ENCODE measurements around the gene SPHK2.

DNA sequence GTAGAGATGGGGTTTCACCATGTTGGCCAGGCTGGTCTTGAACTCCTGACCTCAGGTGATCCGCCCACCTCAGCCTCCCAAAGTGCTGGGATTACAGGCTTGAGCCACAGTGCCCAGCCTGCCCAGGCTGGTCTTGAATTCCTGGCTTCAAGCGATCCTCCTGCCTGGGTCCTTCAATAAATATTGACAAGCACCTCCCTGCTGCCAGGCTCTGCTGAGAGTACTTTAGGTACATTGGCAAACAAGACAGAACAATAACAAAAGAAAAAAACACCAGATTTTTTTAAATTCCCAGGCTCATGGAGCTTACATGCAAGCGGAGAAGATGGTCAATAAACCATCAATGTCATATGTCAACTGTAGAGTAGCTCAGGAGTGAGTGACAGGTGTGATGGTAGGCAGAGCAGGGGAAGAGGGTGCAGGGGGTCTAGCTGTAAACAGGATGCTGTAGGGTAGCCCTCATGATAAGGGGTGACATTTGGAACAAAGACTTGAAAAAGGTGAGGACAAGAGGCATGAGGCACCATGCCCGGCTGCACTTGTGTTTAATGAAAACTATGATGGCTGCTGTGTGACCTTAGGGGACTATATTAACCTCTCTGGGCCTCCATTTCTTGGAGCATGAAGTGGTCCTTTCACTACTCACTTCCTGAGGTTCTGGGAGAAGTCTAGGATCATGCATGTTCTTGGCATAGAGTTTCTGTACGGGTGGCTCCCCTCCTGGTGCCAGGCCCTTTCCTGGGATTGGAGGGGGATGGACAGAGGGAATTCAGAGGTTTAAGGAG is 47.7 kb upstream of the SPHK2 start:
- TF ChIP-seq, protein P1, sequence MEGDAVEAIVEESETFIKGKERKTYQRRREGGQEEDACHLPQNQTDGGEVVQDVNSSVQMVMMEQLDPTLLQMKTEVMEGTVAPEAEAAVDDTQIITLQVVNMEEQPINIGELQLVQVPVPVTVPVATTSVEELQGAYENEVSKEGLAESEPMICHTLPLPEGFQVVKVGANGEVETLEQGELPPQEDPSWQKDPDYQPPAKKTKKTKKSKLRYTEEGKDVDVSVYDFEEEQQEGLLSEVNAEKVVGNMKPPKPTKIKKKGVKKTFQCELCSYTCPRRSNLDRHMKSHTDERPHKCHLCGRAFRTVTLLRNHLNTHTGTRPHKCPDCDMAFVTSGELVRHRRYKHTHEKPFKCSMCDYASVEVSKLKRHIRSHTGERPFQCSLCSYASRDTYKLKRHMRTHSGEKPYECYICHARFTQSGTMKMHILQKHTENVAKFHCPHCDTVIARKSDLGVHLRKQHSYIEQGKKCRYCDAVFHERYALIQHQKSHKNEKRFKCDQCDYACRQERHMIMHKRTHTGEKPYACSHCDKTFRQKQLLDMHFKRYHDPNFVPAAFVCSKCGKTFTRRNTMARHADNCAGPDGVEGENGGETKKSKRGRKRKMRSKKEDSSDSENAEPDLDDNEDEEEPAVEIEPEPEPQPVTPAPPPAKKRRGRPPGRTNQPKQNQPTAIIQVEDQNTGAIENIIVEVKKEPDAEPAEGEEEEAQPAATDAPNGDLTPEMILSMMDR (IDR thresholded peaks at IDR 0.05; ENCODE audit: low read depth, low read length, poor library complexity, severe bottlenecking), result no peak
- TF ChIP-seq EZH2phosphoT487 (IDR thresholded peaks at IDR 0.05; ENCODE audit: borderline replicate concordance, low read length), result no peak

Data from DOHH2 (cell line).